NCI-H226 (cell line): Measurements from ENCODE around the gene FABP2.
"Not testable (repeated sequence)": the region's sequence is repeated elsewhere in the genome, so short reads cannot be mapped to it uniquely, and the experiment has no call there.

Experiments
- DNase-seq: peaks from one replicate; pipeline ENCODE4 v3.0.0-alpha.2; 2015

The FABP2 gene

DNA sequence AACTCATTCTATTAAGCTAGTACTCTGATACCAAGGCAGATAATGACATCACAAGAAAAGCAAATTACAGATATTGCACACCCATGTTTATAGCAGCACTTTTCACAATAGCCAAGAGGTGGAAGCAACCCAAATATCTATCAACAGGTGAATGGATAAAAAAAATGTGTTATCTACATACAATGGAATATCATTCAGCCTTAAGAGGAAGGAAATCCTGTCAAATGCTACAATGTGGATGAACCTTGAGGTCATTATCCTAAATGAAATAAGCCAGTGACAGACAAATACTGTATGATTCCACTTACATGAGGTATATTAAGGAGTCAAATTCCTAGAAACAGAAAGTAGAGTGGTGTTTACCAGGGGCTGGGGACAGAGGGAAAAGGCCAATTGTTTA, 14.3 kb downstream of the FABP2 start:
- no peak for DNase-seq

DNA sequence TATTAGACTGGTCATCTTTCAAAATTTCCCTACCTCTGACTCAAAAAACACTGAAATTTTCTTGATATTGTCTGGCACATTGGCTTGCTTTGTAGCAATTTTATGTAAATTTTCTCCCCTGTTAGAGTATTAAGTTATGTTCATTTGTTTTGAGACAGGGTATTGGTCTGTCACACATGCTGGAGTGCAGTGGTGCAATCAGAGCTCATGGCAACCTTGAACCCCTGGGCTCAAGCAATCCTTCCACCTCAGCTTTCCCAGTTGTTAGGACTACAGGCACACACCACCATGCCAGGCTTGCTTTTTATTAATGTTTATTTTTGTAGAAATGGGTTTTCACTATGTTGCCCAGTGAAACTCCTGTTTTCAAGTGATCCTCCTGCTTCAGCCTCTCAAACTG, 17.5 kb downstream of the FABP2 start:
- DNase-seq: no peak

DNA sequence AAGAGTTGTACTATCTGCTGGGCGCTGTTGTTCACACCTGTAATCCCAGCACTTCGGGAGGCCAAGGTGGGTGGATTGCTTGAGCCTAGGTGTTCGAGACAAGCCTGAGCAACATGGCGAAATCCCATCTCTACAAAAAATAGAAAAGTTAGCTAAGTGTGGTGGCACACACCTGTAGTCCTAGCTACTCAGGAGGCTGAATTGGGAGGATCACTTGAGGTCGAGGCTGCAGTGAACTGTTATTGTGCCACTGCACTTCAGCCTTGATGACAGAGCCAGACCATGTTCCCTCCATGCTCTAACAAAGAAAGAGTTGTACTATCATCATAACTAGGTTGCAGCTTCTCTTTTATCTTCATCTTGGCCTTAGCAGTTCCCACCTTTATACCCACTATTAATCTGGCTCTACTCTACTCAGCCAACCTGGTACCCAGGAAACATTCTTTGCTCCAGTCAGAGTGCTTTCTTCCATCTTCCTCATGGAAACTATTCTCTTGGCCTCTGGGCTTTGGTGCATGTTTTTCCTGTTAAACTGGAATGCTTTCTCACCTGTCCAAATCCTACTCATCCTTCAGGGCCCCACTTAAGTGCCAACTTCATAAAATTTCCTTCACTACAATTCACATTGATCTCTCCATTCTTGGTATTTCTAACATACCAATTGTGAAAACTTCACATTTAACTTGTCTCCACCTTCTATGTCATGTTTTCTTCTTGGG, 18.2 kb downstream of the FABP2 start:
- no peak for DNase-seq

DNA sequence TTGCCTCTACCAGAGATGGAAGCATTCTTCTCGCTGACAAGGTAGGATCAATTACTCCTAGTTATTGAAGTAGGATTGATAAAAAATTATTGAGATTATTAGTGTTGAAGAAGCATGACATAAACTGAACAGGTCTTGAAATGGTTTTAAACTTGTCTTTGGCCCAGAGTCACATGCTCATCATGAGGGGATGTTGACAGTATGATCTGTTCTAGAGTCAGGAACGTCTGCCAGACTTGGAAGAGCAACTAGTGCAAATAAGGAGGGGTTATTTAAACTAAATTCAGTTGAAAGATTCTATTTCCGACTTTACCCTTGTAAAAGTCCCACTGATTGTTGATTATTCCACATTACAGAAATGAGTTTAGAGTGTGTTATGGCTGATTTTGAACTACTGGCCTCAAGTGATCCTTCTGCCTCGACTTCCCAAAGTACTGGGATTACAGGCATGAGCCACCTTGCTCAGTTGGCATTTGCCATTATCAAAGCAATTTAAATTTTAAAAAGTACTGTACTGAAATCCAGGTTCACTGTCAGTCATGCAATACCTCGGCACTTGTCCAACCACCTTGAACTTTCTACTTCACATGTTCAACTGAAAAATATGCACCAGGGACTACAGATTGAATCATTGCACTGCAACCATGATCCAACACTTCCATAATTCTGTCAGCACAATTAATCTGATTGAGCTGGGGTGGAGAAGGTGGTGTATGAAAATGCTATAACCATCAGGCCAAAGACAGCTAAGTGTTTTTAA, 19.7 kb downstream of the FABP2 start:
- no peak for DNase-seq

DNA sequence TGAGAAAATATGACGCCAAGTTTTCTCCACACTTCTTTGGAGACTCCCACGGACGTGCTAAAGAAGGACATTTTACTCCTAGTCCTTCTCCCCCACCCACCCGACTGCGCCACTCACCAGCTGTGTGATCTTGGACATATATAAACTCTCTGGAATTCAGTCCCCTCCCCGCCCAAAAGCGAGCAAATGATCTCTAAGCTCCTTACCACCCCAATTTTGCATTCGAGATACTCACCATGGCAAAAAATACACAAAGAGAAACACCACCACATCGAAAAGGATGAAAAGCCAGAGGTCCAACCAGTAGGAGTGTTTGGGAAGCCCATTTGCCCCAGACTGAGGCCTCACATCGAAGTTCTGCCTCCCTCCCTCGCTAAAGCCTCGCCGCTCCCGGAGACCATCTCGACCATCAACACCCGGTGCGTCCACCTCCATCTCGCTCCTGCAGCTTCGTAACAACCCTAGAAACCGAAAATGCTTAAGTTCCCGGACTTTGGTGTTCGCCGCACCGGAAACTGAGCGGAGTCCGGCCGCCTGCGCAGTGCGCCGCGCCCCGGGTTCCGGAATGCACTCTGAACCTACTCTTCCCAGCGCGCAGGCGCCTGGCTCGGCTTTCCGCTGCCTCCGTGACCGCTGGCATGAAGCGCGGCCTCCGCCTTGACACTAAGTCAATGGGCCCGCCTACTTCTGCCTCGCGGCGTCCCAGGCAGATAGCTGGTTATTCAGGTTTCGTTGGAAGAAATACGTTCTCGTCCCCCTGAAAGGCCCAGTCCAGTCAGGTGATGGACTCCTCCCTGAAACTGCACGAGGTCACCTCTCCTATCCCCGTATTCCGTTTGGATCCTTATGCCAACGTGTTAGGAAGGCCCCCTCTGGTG, 21.6 kb downstream of the FABP2 start:
- DNase-seq: peak; percentile 87

DNA sequence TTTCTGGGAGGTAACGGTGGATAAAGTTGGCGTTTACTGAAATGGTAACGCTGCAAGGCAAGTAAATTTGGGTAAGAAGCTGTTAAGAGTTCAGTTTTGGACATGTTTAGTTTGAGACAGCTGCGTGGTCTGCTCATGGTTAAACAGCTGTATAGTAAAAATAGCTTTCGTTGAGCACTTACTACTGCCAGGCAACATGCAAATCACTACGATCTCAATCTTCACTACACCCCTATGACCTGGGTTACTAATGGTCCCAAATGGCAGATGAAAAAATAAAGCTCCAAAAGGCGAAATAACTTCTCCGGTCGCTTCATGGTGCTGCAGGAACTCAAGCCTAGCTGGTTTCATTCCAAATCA, 22.2 kb downstream of the FABP2 start:
- no peak for DNase-seq

DNA sequence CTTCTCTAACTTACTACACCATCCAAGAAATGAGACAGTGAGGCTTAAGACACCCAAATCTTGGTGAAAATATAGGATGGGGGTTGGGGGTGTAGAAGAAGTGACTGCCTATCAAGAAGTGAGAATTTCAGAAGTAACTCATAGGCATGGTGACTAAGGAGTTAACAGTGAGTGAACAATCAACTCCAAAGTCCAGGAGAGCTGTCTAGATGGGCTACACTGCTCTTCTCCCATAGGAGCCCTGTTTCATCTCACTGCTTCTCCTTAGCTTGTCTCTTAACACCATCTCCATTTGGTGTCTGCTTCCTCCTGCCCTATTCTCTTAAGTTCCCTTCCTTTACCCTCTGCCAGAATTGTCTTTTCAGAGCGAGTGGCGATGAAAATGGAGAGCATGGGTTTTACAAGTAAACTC, 22.7 kb downstream of the FABP2 start:
- no peak for DNase-seq

DNA sequence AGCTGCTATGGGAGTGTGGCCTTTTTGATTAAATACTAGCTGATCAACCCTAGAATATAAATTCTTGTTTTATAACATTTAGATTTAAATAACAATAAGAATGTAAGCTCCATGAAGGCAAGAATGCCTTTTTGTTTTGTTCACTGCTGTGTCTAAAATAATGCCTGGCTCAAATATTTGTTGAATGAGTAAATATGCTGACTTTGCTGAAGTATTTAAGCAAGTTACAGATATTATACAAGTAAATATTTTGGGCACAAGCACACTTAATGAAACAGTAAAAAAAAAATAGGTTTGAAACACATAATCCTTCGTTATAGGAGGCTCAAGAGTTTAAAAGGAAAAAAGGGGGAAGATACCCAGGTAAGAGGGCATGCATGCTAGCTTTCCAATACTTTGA, 24.1 kb downstream of the FABP2 start:
- DNase-seq: no peak

DNA sequence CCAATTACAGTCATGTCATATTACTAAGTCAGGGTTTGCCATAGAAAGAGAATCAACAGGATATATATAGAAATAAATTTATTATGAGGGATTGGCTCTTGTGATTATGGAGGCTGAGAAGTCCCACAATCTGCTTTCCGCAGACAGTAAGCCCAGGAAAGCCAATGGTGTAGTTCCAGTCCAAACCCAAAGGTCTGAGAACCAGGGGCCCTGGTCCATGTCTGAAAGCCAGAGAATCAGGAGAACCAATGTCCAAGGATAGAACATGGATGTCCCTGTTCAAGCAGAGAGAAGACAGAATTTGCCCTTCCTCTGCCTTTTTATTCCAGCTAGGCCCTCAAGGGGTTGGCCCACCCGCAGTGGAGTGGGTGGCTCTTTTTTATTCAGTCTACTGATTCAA, 25.6 kb downstream of the FABP2 start:
- no peak for DNase-seq

DNA sequence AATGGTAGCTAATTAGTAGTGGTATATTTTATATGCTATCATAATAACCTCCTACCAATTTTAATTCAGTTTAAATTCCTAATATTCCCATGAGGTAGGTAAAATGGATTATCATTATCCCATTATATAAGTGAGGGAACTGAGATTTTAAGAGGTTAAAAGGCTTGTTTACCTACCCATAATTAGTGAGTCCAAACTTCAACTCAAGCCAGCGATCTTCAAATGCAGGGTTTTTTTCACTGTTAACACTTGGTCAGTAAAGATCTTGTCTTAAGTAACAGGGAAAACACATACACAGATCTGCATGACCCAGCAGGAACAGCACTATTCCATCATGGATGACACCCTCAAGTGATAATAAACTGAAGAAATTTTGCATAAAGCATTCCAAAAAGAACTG, 31.3 kb downstream of the FABP2 start:
- no peak for DNase-seq

DNA sequence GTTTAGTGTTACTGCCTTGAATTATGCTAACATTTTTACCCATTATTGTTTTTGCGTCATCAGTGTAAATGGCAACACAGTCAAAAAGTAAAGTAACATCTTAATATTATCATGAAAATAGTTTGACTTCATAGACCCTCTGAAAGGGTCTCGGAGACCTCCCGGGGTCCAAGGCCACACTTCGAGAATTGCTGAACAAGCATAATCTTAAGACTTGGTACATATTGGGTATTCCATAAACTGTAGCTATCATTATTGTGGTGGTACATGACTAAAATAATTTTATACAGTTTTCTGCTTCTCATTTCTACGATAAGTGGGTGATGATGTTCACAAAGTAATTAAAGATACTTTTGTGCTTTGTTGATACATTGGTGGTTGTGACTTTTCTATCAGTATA, 32.6 kb downstream of the FABP2 start:
- DNase-seq: no peak

DNA sequence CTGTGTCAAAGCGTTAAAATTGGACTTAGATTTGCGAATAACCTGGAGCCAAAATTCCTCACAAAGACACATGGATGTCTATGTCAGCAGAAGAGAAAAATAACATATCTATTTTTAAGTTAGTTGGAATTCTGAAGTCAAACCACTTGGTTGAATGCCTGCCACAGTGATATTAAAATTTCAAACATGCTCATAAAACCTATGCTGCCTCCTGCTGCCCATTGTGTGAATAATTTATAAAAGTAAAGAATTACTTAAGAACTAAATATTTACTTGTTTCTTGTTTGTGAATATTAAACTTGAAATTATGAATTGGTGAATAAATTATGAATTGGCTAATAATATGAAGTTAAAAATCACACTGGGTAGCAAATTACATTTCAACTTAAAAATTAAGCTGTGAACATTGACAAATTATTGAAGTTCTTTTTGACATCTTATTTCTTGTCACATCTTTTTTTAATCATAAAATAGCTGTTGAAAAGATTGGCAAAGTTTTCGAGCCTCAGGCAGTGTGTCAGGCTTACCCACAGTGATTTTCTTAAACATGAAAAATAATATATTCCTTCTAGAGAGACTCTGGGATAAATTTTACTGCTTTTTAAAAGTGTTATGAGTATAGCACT, 35.4 kb downstream of the FABP2 start:
- DNase-seq: peak; percentile 6

DNA sequence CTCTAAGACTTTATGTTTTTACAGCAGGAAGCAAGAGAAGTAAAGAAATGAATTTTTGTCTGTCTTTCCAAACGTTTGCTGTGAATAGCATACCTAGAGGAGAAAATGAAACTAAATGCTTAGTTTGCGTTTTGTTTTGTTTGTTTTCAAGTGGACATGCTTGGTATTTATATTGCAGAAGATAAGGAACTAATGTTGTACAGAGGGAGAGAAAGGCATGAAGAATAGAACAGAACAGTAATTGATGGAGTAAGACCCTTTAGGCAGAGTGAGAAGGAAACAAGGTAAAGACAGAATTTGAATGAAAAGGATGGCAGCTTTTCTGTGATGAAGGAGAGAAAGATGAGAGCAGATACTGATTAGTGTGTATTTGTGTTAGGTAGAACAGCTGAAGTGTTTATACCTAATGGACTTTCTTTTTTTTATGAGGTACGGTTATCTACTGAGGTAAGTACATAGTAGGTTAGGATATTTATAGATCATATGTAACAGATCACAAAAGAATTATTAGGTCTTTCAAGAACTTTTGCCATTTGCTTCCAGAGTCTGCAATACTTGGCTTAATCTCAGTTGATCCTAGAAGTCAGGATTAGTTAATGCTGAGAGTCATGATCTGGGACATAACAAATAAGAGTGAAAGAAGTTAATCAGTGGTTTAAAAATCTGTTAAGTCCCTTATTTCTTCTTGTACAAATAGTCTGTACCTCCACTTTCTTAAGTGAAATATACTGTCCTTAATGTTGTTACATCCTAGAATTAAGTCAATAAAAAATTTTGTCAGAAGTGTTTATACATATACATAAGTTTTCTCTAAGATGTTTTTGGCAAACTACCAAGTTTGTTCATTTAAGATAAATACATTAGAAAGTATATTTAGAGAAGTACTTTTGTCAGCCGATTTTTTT, 36.8 kb downstream of the FABP2 start:
- no peak for DNase-seq

DNA sequence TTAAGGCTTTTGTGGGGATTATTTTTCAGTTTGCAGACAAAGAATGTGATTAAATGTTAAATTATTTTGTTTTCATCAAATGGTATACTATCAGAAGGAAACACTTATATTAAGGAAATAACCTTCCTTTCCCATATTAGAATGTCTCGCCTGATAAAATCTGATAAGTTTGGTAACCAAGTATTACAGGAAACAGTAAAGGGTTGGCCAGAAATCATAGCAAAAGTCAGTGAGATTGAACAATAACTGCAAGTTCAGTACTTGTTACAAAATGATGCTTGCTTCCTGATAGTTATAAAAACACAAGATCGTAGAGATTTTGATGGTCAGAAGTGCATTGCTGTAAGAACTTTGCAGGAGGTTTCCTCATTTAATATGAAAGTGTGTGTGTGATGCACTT, 40.5 kb downstream of the FABP2 start:
- DNase-seq: no peak

DNA sequence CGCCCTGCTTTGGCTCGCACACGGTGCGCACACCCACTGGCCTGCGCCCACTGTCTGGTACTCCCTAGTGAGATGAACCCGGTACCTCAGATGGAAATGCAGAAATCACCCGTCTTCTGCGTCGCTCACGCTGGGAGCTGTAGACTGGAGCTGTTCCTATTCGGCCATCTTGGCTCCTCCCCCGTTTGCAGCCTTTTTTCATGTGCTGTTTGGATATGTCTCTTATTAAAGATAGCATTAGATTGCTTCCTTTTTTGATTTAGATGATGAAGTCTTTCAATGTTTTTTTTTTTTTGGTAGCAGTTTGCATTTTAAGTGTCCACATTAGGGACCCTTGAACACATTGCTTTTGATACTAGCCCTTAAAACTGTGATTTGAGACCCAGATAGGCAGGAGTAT, 42.0 kb downstream of the FABP2 start:
- DNase-seq: not testable (repeated sequence)

DNA sequence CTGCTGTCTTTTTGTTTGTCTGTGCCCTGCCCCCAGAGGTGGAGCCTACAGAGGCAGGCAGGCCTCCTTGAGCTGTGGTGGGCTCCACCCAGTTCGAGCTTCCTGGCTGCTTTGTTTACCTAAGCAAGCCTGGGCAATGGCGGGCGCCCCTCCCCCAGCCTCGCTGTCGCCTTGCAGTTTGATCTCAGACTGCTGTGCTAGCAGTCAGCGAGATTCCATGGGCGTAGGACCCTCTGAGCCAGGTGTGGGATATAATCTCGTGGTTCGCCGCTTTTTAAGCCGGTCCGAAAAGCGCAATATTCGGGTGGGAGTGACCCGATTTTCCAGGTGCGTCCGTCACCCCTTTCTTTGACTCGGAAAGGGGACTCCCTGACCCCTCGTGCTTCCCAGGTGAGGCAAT, 42.4 kb downstream of the FABP2 start:
- DNase-seq: not testable (repeated sequence)

DNA sequence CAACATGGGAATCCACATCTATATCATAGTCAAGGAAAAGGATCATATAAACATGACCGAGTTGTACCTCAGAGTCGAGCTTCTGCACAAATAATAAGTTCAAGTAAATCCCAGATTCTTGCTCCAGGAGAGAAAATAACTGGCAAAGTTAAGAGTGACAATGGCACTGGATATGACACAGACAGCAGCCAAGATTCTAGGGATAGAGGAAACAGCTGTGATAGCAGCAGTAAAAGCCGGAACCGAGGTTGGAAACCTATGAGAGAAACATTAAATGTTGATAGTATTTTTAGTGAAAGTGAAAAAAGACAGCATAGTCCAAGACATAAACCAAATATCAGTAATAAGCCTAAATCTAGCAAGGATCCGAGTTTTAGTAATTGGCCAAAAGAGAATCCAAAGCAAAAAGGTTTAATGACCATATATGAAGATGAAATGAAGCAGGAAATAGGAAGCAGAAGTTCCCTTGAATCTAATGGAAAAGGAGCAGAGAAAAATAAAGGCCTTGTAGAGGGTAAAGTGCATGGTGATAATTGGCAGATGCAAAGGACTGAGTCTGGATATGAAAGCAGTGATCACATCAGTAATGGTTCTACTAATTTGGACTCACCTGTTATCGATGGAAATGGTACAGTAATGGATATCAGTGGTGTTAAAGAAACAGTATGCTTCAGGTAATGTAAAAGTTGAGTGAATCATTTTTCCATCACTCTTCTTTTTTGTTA, 50.4 kb downstream of the FABP2 start:
- no peak for DNase-seq

DNA sequence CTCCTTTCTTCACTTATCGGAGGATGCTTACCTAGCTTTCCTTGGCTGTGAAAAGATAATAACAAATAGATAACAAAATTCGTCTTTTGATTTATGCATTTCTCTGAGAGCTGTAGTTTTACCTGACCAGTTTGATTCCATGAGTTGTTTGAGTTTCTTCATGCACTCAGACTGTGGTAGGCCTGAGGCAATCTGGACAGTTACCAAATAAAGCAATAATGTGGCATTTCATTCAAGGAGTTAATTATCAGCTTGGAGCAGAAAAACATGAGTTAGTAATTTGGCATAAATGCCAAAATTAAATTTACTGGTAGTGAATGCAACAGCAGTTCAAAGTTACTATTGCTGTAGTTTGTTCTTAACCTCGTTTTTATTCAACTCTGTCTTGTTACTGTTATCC, 53.5 kb downstream of the FABP2 start:
- DNase-seq: no peak
